ENCODE data around the gene PDE1A.

Gene PDE1A

GRCh38 chr2:182261860-182262387, 164.9 kb downstream of the PDE1A start:
- no peak for DNase-seq

GRCh38 chr2:182259629-182260150, 167.1 kb downstream of the PDE1A start:
- DNase-seq, result no peak

- no peak for DNase-seq
Observed at GRCh38 chr2:182252534-182252933, 174.3 kb downstream of the PDE1A start.

DNA sequence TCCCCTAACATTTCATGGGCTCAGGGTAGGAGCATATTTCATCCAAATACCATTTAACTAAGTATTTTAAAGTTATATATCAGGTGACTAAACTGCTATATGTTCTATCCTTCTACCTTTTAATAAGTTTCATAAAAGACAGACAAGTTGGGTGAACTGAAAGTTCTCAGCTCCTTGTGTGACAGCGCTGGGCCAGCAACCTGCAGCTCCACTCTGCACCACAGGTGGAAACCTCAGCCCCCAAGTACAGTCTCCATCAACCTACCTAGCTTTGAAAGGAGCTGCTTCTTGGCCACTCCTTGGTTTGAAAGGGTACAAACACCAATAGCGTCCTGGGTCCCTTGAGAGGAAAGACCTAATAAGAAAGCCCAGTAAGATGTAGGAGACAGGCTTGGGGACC, 177.9 kb downstream of the PDE1A start:
- DNase-seq, result no peak

- DNase-seq, result no peak
Observed at GRCh38 chr2:182248362-182248761, 178.5 kb downstream of the PDE1A start.

DNA sequence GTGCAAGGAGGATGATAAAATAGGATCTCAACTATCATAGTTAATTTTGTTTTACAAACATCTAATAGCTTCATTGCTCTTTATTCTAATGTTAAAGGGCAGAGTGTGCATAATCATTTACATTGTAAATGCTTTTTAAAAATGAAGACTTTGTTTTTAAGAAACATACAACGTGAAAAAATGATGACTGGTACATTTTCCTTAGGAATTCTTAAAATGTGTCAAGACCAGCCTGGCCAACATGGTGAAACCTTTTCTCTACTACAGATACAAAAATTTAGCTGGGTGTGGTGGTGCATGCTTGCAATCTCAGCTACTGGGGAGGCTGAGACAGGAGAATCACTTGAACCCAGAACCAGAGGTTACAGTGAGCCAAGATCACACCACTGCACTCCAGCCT, 179.0 kb downstream of the PDE1A start:
- DNase-seq, result no peak

- DNase-seq, result no peak
Observed at GRCh38 chr2:182245963-182246362, 180.9 kb downstream of the PDE1A start.

- no peak for DNase-seq
Observed at GRCh38 chr2:182242609-182243008, 184.2 kb downstream of the PDE1A start.

- DNase-seq, result no peak
Observed at GRCh38 chr2:182241936-182242335, 184.9 kb downstream of the PDE1A start.

GRCh38 chr2:182240862-182241371, 185.9 kb downstream of the PDE1A start:
- DNase-seq, result no peak

DNA sequence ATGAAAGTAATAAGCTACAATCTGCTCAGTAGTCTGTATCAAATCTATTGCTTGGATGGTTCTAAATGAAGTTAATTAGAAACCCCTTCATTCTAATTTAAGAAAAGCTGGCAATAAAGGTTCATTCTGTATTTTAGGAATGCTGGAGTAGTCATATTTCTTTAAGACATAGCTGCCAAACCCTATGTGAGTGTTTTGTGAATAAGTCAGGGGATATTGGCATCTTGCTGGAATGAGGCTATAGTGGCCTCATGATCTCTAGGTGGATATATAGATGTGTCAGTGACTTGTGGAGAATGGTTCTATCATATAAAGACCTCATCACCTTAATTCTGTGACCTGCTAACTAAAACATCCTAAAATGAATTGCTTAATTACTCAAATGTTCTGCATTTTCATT, 196.3 kb downstream of the PDE1A start:
- no peak for DNase-seq

GRCh38 chr2:182229297-182229696, 197.5 kb downstream of the PDE1A start:
- DNase-seq, result no peak

DNA sequence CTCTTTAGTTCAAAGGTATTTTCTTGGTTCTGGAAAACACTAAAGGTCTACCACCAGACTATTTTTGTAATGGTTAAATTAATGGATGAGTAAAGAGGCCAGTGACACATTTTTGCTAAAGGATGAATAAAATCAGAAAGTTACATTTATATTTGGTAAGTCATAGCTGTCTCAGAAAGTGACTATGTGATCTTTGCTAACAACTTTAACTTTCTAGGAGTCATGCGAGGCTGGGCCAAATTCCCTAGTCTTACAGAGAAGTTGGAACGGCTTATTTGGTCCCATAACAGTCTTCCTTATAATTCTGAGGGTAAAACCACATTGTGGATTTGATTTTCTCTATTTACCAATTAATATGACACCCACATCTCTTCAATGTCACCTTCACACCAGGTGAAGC, 198.1 kb downstream of the PDE1A start:
- DNase-seq, result no peak

GRCh38 chr2:182228073-182228473, 198.8 kb downstream of the PDE1A start:
- DNase-seq, result no peak

GRCh38 chr2:182226807-182227206, 200.0 kb downstream of the PDE1A start:
- no peak for DNase-seq

DNA sequence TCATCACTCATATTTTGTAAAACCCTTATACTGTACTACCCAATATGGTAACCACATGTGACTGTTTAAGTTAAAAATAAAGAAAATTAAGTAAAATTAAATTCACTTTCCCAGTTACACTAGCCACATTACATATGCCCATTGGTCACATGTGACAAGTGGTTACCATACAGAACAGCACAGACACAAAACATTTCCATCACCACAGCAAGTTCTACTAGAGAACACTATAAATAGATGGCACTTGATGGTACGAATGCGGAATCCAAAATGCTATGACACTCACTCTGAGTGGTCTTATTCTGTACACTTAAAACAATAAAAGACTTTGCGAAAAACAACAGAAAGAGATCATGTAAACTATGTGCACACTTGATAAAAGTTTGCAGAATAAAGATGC, 202.2 kb downstream of the PDE1A start:
- DNase-seq, result no peak

DNA sequence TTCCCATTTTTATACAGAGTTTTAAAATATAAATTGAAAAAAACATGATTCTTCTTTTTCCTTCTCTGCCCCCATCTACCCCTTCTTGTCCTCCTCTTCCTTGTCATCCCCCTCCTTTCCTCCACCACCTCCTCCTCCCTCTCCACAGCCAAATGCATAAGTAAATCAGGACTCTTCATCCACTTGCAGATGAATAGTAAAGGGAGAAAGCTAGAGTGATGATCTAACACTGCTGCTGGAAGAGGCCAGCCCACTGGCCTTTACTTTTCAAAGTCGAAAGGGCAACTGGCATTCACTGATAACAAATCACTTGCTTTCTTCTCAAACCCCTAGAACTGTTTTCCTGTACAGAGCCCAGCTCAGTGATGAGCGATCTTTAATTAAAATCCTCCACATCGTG, 205.8 kb downstream of the PDE1A start:
- no peak for DNase-seq

- DNase-seq, result no peak
Observed at GRCh38 chr2:182220335-182220734, 206.5 kb downstream of the PDE1A start.

DNA sequence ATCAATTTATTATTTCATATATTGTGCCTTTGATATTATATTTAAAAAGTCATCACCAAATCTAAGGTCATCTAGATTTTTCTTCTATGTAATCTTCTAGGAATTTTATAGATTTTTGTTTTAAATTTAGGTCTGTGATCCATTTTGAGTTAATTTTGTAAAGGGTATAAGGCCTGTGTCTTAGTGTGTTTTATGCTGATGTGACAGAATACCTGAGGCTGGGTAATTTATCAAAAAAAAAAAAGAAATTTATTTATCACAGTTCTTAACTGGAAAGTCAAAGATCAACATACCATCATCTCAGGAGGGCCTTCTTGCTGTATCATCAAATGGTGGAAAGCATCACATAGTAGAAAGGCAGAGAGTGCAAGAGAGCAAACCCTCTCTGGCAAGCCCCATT, 216.2 kb downstream of the PDE1A start:
- DNase-seq, result no peak

DNA sequence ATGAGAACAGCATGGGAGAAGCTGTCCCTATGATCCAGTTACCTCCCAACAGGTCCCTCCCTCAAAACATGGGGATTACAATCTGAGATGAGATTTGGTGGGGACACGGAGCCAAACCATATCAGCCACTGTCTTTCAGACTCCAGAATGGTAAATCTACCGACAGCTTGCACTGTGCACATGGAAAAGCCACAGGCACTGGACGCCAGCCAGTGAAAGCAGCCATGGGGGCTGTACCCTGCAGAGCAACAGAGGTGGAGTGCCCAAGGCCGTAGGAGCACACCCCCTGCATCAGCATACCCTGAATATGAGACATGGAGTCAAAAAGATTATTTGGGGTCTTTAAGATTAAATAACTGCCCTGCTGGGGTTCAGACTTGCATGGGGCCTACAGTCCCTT, 218.4 kb downstream of the PDE1A start:
- no peak for DNase-seq

DNA sequence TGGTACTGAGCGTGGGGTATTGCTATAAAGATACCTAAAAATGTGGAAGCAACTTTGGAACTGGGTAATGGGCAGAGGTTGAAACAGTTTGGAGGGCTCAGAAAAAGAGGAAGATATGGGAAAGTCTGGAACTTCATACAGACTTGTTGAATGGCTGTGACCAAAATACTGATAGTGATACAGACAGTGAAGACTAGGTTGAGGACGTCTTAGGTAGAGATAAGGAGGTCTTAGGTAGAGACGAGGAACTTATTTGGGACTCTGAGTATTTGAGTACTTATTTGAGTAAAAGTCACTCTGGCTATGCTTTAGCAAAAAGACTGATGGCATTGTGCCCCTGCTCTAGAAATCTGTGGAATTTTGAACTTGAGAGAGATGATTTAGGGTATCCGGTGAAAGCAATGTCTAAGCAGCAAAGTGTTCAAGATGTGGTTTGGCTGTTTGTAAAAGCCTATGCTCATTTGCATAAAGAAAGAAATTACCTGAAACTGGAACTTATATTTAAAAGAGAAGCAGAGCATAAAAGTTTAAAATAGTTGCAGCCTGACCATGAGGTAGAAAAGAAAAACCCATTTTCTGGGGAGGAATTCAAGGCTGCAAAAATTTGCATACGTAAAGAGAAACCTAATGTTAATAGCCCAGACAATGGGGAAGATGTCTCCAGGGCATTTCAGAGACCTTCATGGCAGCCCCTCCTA, 219.6 kb downstream of the PDE1A start:
- no peak for DNase-seq

DNA sequence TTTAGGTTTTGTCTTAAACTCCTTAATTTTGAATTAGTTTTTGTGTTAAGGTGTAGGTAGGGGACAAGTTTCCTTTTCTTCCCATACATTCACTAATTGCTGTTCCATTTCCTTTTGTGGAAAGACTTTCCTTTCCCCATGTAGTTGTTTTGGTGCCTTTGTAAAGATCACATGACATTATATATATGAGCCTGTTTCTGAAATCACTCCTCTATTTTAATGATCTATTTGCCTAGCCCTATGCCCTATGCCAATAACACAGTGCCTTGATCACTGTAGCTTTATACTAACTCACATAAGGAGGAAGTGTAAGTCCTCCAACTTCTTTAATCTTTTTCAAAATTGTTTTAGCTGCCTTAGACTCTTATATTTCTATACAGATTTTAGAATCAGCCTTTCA, 229.3 kb downstream of the PDE1A start:
- DNase-seq, result no peak

GRCh38 chr2:182193291-182193690, 233.5 kb downstream of the PDE1A start:
- no peak for DNase-seq

GRCh38 chr2:182191061-182191460, 235.8 kb downstream of the PDE1A start:
- DNase-seq, result no peak

- no peak for DNase-seq
Observed at GRCh38 chr2:182187130-182187529, 239.7 kb downstream of the PDE1A start.
